HG03571 (cell line): ENCODE results near the gene LRRC14B.
"Not testable (repeated sequence)": the region's sequence is repeated elsewhere in the genome, so short reads cannot be mapped to it uniquely, and the experiment has no call there.

Experiments used
- ATAC-seq: cut with Tn5 transposase; IDR thresholded peaks from one replicate; pipeline ENCODE4 v1.9.1; 2021; ENCODE audit not compliant: unreplicated experiment

The LRRC14B gene

DNA sequence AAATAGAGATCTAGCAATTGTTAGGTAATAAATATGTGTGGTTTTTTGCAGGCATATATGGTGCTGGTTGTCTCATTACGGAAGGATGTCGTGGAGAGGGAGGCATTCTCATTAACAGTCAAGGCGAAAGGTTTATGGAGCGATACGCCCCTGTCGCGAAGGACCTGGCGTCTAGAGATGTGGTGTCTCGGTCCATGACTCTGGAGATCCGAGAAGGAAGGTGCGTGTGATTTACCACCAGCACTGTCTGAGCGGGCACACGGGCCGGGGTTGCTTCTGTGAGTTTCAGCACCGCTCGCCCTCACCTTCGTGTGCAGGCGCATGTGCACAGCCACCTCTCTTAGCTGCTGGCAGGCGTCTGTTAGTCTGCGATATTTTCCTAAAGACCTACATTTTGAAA, 42.1 kb downstream of the LRRC14B start:
- not testable (repeated sequence) for ATAC-seq

GRCh38 chr5:234450-234849, 43.2 kb downstream of the LRRC14B start:
- ATAC-seq: no peak

GRCh38 chr5:235527-235926, 44.2 kb downstream of the LRRC14B start:
- ATAC-seq: not testable (repeated sequence)

GRCh38 chr5:237931-238330, 46.6 kb downstream of the LRRC14B start:
- ATAC-seq: not testable (repeated sequence)

DNA sequence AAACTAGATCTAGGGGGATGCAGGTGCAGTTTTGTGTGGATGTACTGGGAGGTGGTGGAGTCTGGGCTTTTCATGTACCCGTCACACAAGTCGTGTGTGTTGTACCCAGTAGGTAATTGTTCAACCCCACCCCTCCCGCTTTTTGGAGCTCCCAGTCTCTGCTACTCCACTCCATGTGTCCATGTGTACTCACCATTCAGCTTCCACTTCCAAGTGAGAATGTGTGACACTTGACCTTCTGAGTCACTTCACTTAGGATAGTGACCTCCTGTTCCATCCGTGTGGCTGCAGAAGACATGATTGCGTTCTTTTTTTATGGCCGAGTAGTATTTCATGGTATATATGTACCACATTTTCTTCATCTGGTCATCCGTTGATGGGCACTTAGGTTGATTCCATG, 49.3 kb downstream of the LRRC14B start:
- not testable (repeated sequence) for ATAC-seq

DNA sequence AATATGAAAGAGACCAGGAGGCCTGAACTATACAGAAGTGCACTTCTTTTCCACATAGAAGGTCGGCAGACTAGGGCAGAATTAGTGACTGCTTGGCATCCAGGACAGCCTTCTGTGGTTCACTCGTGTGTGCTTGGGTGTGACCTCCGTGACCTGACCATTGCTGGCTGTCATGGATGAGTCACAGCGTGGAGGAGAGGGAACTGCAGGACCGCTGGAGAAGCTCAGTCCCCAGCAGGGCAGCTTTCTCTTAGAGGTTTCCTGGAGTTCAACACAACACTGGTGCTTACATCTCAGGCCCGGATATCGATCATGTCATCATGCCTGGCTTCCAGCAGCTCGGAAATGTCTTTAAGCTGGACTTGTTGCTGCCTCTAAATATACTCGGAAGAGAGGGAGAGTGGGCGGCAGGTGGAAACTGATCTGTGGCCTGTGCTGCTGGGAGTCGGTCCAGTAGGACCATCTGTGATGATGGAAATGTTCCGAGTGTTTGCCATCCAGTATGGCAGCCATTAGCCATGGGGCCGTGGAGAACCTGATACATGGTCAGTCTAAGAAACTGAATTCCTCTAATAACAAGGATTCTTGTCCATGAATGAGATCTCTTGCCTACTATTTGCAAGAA, 49.9 kb downstream of the LRRC14B start:
- ATAC-seq: not testable (repeated sequence)

DNA sequence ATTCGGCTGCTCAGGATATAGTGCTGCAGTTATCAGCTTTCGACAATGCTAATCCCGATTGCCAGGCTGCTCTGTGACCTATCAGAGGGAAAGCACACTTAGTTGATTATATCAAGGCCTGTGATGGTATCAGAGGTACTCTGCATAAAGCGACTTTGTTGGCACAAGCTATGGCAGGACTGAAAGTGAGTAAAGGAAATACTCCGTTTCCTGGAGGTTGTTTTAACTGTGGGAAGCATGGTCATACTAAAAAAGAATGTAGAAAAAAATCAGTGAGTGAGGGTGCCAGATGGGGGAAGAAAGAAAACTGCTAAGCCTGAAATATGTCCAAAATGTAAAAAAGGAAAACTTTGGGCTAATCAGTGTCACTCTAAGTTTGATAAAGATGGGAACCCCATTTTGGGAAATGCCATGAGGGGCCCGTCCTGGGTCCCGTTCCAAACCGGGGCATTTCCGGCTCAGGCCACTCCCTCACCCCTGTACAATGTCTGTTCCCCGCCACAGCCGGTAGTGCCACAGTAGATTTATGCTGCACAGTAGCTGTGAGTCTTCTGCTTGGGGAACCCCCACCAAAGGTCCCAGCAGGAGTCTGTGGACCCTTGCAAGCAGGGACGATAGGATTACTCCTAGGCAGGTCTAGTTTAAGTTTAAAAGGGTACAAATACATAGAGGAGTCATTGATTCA, 52.5 kb downstream of the LRRC14B start:
- ATAC-seq: not testable (repeated sequence)

DNA sequence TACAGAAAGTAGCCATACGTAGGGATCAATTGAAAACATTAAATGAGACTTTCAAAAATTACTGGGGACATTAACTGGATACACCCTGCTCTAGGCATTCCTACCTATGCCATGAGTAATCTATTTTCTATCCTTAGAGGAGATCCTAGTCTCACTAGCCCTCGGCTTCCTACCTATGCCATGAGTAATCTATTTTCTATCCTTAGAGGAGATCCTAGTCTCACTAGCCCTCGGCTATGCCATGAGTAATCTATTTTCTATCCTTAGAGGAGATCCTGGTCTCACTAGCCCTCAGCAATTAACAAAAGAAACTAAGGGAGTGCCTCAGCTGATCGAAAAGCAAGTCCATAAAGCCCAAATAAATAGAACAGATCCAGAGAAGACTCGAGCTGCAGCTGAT, 54.4 kb downstream of the LRRC14B start:
- ATAC-seq: not testable (repeated sequence)
